Occipital lobe (tissue), 2 donors: ENCODE results near the gene RTN3. TPM values are rescaled to one million over a fixed set of nuclear protein-coding genes. Genes with fewer than 3 reads are reported as not detected.
"Not testable (repeated sequence)": the region's sequence is repeated elsewhere in the genome, so short reads cannot be mapped to it uniquely, and the experiment has no call there.

Experiments used
- DNase-seq: peaks from one replicate; lab custom pipeline; 2025; lab: John Stamatoyannopoulos, UW
- total RNA-seq: library from RNA; depleted of rRNA; stranded (reverse); fragments of >200 nt; gene quantifications from one replicate; pipeline ENCODE4 v1.2.3, GENCODE V29; 2014

The RTN3 gene
- total RNA-seq, 1 donor from 2014 or later: 207 TPM

DNA sequence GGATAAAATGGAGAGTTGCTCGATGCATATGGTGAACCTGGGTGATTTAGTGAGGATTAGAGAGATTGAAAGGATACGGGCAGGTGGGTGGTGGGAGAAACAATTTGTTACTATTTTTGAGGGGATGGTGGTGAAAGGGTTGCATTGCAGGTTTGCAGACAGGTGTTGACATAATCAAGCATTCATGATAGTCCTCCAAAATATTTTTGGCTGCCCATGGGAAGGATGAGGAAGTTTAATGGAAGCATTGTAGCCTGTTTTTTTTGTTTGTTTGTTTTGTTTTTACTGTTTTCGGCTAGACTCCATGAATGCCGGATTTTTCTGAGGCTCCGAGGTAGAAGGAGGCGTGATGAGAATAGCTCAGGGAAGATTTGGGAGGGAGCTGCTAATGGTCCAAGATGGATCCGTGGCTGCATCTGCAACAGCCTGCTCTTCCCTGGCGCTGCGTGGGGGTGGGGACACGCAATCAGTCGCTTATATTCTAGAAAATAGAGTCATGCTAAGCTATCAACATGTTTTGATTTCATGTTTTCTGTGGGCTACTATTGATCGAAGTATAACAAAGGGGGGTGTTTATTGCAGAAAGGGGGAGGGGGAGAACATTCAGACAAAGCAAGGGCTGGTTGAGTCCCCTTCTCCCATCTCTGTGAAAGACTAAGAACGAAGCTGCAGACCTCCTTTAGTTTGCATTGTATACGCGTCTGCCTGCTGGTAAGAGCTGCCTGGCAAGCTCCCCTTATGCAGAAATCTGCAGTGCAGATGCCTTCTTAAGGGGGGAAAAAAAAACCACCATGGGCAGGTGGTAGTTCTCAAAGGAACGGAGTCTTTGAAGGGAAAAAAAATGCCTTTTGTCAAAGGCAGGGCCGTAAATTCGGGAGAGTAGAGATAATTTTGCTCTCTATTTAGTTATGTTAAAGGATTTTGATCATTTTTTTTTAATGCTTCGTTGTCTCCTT is 1.0 kb downstream of the RTN3 start:
- peak; percentile 24 for DNase-seq

DNA sequence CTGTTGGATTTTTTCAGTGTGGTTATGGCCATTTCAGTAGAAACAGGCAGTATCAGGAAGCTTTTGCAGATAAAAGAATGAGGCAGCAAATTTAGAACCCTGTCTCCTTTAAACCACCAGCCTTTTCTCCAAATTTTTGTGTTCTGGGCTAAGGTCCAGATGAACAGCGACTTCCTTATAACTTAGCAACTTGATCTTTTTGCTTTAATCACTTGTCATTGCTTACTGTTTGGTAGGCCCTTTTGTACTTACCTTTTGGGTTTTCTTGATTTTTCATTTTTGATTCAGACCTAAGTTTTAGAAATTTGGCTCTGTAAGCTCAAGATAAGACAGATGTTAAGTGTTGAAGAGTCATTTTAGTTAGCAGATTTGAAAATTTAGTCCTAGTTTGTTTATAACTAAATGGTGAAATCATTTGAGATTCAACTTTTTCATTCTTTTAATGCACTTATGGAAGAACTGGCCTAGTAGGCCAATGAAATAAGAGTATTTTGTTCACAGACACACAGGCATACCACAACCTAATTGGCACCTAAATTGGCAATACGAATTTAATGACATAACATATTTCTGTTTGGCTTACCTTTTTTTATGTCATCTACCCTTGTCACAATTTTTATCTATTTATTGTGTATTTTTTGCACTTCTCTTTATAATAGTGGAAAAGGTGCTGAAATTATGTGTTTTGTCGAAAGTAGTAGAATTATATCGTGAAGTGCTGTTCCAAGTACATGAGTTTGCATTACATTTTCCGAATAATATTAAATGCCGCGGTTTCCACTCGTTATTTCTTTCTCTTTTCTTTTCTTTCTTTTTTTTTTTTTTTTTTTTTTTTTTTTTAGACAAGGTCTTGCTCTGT is 2.1 kb downstream of the RTN3 start:
- DNase-seq: no peak

GRCh38 chr11:63685158-63685721 is 3.9 kb downstream of the RTN3 start:
- DNase-seq: not testable (repeated sequence)

DNA sequence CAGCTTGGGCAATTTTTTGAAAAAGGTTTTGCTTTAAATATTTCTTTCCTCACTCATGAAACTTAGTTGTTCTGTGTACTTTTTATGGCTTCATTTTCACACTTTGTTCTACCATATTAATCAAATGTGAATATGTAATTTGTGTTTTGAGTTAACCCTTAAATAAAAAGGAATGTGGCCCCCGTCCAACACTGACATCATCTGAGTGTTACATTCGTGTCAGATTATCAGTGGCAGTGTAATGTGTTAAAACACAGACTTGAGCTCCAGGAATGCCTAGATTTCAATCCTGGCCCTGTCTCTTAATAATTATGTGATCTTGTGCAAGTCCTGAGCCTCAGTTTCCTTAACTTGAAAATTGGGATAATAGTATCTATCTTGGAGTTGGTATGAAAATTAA is 5.6 kb downstream of the RTN3 start:
- DNase-seq: no peak

- DNase-seq: no peak
Measured at GRCh38 chr11:63687845-63688244, 6.5 kb downstream of the RTN3 start.

DNA sequence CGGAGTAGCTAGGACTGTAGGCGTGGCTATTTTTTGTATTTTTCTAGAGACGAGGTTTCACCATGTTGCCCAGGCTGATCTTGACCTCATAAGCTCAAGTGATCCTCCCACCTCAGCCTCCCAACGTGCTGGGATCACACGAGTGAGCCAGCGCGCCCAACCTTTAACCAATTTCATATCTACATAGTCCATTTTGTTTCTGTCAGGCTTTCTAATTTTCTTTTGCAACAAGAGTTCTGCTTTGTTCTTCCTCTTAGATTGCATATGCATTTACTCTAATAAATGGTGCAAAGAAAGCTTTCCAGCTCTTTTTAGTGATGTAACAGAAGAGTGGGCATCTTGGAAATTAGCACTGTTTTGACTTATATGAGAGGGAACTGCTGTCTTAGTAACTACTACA is 13.3 kb downstream of the RTN3 start:
- no peak for DNase-seq

DNA sequence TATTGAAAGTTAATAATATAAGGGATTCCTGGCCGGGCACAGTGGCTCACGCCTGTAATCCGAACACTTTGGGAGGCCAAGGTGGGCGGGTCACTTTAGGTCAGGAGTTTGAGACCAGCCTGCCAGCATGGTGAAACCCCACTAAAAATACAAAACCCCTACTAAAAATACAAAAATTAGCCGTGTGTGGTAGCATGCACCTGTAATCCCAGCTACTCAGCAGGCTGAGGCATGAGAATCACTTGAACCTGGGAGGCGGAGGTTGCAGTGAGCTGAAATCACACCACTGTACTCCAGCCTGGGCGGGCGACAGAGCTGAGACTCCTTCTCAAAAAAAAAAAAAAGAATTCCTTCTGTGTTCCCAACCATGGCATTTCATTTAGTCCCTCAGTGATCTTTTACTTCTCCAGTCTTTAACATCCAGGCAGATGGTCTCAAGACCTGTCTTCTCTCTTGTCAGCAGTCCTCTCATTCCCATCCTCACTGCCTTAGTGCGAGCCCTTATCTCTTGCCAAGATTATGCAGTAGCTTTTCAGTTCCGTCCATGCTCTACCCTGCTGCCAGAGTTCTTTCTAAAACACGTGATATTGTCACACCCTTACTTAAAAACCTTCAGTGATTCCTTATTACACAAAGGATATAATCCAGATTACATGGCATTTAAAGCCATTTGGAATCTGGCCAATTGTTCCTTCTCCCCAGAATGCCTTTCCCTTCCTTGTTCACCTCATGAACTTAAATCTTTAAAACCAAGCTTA is 17.9 kb downstream of the RTN3 start:
- no peak for DNase-seq

DNA sequence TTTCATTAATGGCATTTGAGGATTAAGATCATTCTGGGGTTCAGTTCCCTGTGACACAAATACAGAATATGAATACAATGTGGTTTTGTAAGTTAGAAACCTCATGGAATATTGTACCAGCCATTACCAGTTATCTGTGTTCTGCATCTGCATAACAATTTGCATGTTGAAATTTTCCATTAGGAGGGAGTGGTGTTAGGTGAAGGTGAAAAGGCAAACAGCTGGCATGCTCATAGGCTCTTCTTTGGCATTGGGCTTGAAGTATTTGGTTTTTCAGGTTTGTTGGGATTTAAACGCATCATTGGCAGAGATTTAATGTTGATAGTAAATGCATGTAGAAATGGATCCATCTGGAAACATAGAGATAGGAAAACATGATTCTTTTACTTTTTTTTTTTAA is 18.6 kb downstream of the RTN3 start:
- DNase-seq: no peak

DNA sequence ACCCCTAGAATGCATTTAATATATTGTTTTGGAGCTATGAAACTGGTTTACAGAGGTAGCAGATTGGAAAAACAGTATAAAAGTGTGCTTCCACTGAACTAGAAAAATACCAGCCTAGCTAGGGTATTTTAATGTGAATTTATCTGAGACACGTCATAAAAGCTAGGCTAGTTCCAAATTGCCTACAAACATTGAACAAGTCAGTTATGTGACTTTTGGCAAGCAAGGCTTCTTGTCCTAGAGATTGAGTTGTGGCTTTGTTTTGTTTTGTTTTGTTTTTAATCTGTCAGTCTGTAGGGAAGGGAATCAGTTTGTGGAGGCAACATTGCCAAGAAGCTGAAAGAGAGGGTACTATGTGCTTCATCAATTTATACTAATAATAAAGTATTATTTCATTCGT is 24.2 kb downstream of the RTN3 start:
- DNase-seq: no peak

DNA sequence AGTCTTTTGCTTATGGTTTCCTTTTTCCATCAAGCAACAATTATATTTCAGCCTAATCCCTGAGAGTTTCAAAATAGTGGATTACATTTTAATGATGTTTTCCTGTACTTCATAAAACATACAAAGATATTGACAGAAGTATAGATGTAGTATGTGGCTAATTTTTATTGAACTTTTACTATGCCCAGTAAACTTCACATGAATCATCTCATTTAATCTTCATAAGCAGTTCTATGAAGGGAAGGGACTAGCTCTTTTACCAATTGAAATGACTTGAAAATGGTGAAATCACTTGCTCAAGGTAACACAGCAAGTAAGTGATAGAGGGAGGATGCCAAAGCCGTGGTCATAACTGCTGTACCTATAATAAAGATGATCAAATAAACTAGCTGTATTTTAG is 27.5 kb downstream of the RTN3 start:
- DNase-seq: no peak

- no peak for DNase-seq
Measured at GRCh38 chr11:63709336-63709884, 28.1 kb downstream of the RTN3 start.

DNA sequence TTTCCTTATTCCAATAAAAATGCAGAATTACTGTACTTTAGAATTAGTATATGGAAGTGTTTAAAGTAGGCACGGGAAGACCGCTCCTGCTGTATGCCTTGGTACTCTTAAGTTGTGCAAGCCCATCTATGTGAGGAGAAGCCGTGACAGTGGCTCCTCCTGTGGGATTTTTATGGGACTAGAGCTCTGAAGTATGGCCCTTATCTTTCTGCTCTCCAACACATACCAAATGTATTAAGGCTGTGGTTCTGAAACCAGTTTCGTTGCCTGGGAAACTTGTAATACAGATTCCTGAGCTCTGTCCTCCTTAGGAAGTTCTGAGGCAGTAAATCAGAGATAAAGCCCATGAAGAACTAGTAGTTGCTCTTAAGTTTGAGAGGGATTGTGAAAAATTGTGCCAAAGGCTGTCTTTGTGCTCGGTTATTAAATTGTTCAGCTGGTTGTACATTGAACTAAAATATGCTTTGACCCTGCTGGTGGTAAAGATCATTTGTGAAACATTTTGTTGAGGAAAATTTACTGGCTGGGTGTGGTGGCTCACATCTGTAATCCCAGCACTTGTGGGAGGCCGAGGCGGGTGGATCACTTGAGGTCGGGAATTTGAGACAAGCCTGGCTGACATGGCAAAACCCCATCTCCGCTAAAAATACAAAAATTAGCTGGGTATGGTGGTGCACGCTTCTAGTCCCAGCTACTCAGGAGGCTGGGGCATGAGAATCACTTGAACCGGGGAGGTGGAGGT is 29.3 kb downstream of the RTN3 start:
- no peak for DNase-seq

GRCh38 chr11:63711838-63712237 is 30.5 kb downstream of the RTN3 start:
- DNase-seq: no peak

DNA sequence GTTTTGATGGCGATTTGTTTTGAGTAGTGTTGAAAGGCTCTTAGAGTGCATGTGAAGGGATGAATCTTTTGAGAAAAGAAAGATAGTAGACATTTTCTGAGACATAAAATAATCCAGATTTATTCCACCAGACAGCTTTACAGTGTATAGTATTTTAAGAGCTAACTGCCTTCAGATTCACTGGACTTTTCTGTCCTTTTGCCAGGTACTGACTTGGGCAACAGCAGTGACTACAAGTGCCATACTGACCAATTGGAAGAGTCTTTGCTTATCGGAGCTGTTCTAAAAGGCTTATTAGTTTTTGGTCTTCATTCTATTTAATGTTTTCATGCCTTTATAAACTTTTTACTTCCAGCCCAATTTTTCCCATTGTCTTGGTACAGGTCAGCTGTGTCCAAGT is 32.5 kb downstream of the RTN3 start:
- no peak for DNase-seq

GRCh38 chr11:63716046-63716445 is 34.7 kb downstream of the RTN3 start:
- DNase-seq: no peak

GRCh38 chr11:63719001-63719400 is 37.7 kb downstream of the RTN3 start:
- DNase-seq: no peak

GRCh38 chr11:63719987-63720386 is 38.7 kb downstream of the RTN3 start:
- no peak for DNase-seq

GRCh38 chr11:63720611-63721010 is 39.3 kb downstream of the RTN3 start:
- no peak for DNase-seq

DNA sequence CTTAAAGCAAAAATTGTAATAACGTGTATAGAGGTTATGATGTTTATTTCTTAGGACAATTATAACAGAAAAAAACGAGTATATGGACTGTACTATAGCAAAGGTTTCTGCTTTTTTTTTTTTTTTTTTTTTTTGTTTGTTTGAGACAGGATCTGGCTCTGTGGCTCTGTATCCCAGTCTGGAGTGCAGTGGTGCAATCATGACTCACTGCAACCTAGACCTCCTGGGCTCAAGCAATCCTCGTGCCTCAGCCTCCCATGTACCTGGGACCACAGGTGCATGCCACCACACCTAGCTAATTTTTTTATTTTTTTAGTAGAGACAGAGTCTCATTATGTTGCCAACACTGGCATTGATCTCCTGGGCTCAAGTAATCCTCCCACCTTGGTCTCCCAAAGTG is 48.0 kb downstream of the RTN3 start:
- DNase-seq: no peak

DNA sequence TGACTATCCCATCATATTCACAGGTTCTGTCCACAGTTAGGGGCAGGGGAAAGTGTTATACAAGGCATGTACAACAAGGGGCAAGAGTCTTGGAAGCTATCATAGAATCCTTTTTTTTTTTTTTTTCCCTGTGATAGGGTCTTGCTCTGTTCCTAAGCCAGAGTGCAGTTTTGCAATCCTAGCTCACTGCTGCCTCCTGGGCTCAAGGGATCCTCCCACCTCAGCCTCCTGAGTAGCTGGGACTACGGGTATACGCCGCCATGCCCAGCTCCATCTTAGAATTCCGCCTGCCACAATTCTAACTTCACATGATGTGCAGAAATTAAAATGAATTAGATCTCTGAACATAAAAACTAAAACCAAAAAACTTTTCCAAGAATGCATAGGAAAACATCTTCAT is 55.6 kb downstream of the RTN3 start:
- DNase-seq: no peak
